HUES6 (cell line): ENCODE data around the gene C17orf75.
"Not testable (repeated sequence)": the region's sequence is repeated elsewhere in the genome, so short reads cannot be mapped to it uniquely, and the experiment has no call there.

Source experiments
- H3K27ac ChIP-seq: 2 replicates; pipeline ENCODE4 v1.7.0; 2013; ENCODE audit warnings: low read depth, mild to moderate bottlenecking, low read length, inconsistent platforms
- H3K27me3 ChIP-seq: 2 replicates; pipeline ENCODE4 v1.6.1; 2013; ENCODE audit warnings: low read length; ENCODE audit not compliant: control insufficient read depth, insufficient read depth
- H3K36me3 ChIP-seq: 2 replicates; pipeline ENCODE4 v1.6.1; 2013; ENCODE audit warnings: low read length; ENCODE audit not compliant: control insufficient read depth, insufficient read depth
- H3K4me1 ChIP-seq: 2 replicates; pipeline ENCODE4 v1.6.1; 2013; ENCODE audit warnings: low read length; ENCODE audit not compliant: control insufficient read depth, insufficient read depth
- H3K4me3 ChIP-seq: 2 replicates; pipeline ENCODE4 v1.5.1; 2013; ENCODE audit warnings: low read depth, low read length
- H3K9ac ChIP-seq: one replicate; pipeline ENCODE4 v1.6.1; 2013; ENCODE audit warnings: mild to moderate bottlenecking, low read length
- H3K9me3 ChIP-seq: 2 replicates; pipeline ENCODE4 v1.6.1; 2013; ENCODE audit warnings: low read depth, low read length; ENCODE audit not compliant: control insufficient read depth, insufficient read depth

The C17orf75 gene

DNA sequence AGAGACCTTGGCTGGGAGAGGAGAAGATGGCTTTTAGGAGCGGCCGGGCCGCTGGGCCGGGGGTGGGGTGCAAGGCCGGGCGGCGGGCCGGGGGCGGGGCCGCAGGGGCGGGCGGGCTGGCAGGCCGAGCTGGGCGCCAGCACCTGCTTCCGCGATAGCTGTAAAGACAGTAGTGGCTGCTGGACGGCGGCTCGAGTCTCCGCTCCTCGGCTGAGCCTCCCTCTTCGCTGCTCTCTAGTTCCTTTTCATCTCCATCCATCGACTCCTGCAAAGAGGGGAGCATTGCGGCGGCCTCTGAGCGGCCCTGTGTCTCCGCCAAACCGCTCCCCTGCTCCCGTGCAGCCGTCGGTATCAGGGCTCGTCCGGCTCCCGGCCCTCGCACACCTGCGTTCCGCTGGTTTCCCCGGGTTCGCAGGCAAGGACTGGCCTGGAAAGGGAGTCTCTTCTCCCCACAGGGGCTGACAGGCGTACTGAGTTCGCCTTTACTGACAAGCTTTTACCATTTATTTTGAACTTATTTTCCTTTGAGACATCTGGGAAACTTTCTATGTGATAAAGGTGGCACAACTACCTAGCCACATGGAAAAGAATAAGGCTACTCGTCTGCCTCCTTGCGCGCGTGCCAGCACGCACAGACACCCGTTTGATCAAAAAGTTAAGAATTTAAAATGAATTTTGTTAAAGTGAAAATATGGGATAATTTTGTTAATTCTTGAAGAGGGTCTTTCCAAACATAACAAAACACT, at the start of gene C17orf75:
Gene C17orf75, minus strand, starts transcription at position 317 of the 746 bp plus-strand sequence. Its CDS starts 34 bp downstream, at position 283.
- H3K9ac ChIP-seq = peak within 1 kb of the TSS; percentile 86
- peak within 1 kb of the TSS; percentile 87 for H3K4me3 ChIP-seq
- peaks cover 5% of the 10 kb centered on the region for H3K4me1 ChIP-seq
- no peaks in the 10 kb centered on the region for H3K27me3 ChIP-seq
- H3K27ac ChIP-seq = no peak within 1 kb of the TSS
- H3K36me3 ChIP-seq = peaks cover 27% of the 10 kb centered on the region
- H3K9me3 ChIP-seq = no peaks in the 10 kb centered on the region

- H3K9ac ChIP-seq = no peak overlapping the region
- no peaks in the 10 kb centered on the region for H3K27me3 ChIP-seq
- H3K36me3 ChIP-seq = no peaks in the 10 kb centered on the region
- H3K27ac ChIP-seq = no peak overlapping the region
- H3K4me3 ChIP-seq = no peak overlapping the region
- H3K9me3 ChIP-seq = no peaks in the 10 kb centered on the region
- no peaks in the 10 kb centered on the region for H3K4me1 ChIP-seq
Measured at GRCh38 chr17:32388613-32389459, 46.9 kb upstream of the C17orf75 start.

DNA sequence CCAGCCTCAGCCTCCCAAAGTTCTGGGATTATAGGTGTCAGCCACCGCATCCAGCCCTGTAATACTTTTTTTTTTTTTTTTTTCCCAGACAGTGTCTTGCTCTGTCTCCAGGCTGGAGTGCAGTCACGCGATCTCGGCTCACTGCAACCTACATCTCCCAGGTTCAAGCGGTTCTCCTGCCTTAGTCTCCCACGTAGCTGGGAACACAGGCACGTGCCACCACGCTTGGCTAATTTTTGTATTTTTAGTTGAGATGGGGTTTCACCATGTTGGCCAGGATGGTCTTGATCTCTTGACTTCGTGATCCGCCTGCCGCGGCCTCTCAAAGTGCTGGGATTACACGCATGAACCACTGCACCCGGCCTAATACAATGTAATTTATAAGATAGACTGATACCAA, 46.2 kb upstream of the C17orf75 start:
- not testable (repeated sequence) for H3K4me3 ChIP-seq, H3K27ac ChIP-seq, H3K9ac ChIP-seq, H3K27me3 ChIP-seq, H3K36me3 ChIP-seq, H3K9me3 ChIP-seq, H3K4me1 ChIP-seq

DNA sequence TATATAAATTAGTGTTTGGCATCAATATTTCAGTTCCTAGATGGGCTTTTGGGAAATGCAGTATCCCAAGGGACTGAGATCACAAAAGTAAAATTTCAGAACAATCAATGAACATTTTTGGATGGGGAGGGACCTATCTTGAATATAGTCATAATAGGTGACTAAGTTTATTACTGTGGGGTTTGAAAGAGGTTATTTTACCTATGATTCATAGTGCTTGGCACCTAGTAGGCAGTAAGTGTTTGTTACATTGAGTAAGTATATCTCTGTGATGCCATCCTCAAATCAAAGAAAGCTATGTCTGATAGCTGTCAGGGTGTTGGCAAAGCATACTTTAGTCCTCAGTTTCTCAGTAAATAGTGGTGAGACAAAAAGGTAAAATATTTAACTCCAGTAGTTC, 44.9 kb upstream of the C17orf75 start:
- Histone ChIP-seq H3K27ac (no peak overlapping the region), H3K4me3 (no peak overlapping the region), H3K36me3 (peaks cover 11% of the 10 kb centered on the region), H3K4me1 (no peaks in the 10 kb centered on the region), H3K9ac (no peak overlapping the region), H3K9me3 (no peaks in the 10 kb centered on the region), H3K27me3 (no peaks in the 10 kb centered on the region)

DNA sequence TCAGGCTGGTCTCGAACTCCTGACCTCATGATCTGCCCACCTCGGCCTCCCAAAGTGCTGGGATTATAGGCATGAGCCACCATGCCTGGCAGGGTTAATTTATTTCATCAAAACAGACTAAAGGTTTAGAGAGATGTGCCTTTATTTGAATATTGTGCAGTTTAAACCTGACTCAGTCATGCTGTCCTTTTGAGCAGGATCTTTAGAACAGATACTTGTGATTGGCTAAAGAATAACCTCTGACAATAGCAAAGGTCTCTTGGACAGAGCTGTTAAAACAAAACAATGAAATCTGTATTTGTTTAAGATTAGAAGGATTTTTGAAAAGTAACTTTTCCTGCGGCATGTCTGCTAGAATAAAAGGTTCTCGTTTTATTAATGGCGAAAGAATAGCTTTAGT, 44.0 kb upstream of the C17orf75 start:
- Histone ChIP-seq H3K27me3 (no peaks in the 10 kb centered on the region), H3K4me1 (no peaks in the 10 kb centered on the region), H3K9me3 (no peaks in the 10 kb centered on the region), H3K36me3 (peaks cover 20% of the 10 kb centered on the region), H3K9ac (no peak overlapping the region), H3K4me3 (no peak overlapping the region), H3K27ac (no peak overlapping the region)

GRCh38 chr17:32385121-32385520, 43.1 kb upstream of the C17orf75 start:
- no peaks in the 10 kb centered on the region for H3K9me3 ChIP-seq
- no peak overlapping the region for H3K27ac ChIP-seq
- no peak overlapping the region for H3K4me3 ChIP-seq
- H3K27me3 ChIP-seq = no peaks in the 10 kb centered on the region
- peaks cover 28% of the 10 kb centered on the region for H3K36me3 ChIP-seq
- no peak overlapping the region for H3K9ac ChIP-seq
- no peaks in the 10 kb centered on the region for H3K4me1 ChIP-seq

GRCh38 chr17:32383926-32384434, 42.0 kb upstream of the C17orf75 start:
- H3K9me3 ChIP-seq = no peaks in the 10 kb centered on the region
- peaks cover 39% of the 10 kb centered on the region for H3K36me3 ChIP-seq
- no peaks in the 10 kb centered on the region for H3K27me3 ChIP-seq
- H3K4me1 ChIP-seq = no peaks in the 10 kb centered on the region
- H3K4me3 ChIP-seq = no peak overlapping the region
- H3K27ac ChIP-seq = no peak overlapping the region
- H3K9ac ChIP-seq = no peak overlapping the region

DNA sequence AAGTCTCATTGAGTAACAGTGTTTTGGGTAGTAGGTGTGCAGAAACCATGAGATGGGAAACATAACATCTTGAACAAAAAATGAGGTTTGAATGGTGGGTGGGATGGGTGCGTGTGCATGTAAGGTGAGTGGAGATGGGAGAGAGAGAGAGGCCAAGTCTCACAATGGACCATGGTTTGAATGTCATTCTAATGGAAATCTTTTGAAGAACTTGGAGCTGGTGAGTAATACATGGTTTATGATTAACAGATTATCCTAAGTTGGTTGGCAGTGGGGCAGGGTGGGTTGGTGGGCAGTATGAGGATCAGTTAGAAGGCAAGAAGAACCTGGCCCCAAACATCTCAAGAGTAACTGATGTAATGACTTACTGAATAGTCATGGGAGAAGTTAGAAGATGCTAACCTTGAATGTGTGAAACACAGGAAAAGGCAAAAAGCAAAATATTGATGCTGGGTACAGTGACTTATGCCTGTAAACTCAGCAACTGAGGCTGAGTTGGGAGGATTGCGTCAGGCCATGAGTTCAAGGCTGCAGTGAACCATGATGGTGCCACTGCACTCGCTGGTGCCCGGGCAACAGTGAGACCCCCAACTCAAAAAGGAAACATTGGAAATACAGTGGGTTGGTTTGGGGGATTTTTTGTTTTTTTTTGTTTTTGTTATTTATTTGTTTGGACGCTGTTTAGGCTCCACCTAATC, 40.7 kb upstream of the C17orf75 start:
- H3K9ac ChIP-seq = no peak overlapping the region
- H3K4me3 ChIP-seq = no peak overlapping the region
- H3K27me3 ChIP-seq = no peaks in the 10 kb centered on the region
- no peak overlapping the region for H3K27ac ChIP-seq
- H3K4me1 ChIP-seq = no peaks in the 10 kb centered on the region
- H3K9me3 ChIP-seq = no peaks in the 10 kb centered on the region
- peaks cover 53% of the 10 kb centered on the region for H3K36me3 ChIP-seq

DNA sequence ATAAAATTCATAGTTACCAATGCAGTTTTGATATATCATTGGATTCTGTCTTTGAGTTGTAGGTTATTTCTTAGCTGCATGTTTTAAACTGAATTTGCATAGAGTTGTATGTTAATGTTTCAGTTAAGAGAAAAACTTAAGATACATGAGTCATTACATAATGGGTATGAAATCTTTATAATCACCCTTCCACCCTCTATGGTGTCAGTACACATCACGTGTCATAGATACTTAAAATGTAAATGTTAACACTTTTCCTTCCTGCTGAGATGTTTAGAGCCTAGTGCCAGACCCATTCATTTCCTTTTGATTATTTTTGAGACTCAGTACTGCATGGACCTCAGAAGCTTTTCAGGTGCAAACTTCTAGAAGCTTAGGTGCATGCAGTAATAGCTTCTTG, 28.5 kb upstream of the C17orf75 start:
- Histone ChIP-seq H3K4me3 (no peak overlapping the region), H3K36me3 (peaks cover 98% of the 10 kb centered on the region), H3K4me1 (no peaks in the 10 kb centered on the region), H3K9me3 (no peaks in the 10 kb centered on the region), H3K9ac (no peak overlapping the region), H3K27ac (no peak overlapping the region), H3K27me3 (no peaks in the 10 kb centered on the region)

- no peak overlapping the region for H3K27ac ChIP-seq
- peaks cover 97% of the 10 kb centered on the region for H3K36me3 ChIP-seq
- no peak overlapping the region for H3K4me3 ChIP-seq
- H3K9ac ChIP-seq = no peak overlapping the region
- H3K4me1 ChIP-seq = no peaks in the 10 kb centered on the region
- no peaks in the 10 kb centered on the region for H3K9me3 ChIP-seq
- H3K27me3 ChIP-seq = no peaks in the 10 kb centered on the region
Measured at GRCh38 chr17:32361270-32361669, 19.3 kb upstream of the C17orf75 start.
